Measurements from ENCODE around the gene ZNF441. TPM values are rescaled to one million over a fixed set of nuclear protein-coding genes. Genes with fewer than 3 reads are reported as not detected.

Gene ZNF441
- 1.3 and 1.9 TPM in 2 replicates for total RNA-seq

GRCh38 chr19:11766597-11767591, at the start of gene ZNF441:
Gene ZNF441 (plus strand): TSS chr19:11767000. CDS start chr19:11767194, 194 bp downstream.

GRCh38 chr19:11738746-11739620, 27.8 kb upstream of the ZNF441 start, which contains the start of gene ZNF823:
Gene ZNF823 (minus strand): TSS chr19:11738946. CDS start chr19:11738819, 127 bp downstream.

GRCh38 chr19:11798391-11799330, 31.9 kb downstream of the ZNF441 start, which contains the start of gene ZNF491:
Gene ZNF491 (plus strand): TSS chr19:11798523. CDS start chr19:11805954, 7,431 bp downstream.

GRCh38 chr19:11814029-11814699, 47.4 kb downstream of the ZNF441 start, which contains the start of gene ZNF440:
Gene ZNF440 (plus strand): TSS chr19:11814273. CDS start chr19:11814448, 175 bp downstream.

Other genes starting within 250 kb of the ZNF441 start
- gene ECSIT, start 237.9 kb upstream of the ZNF441 start, total RNA-seq, result 54.9 and 71.0 TPM in 2 replicates
- not detected in 2 replicates for gene CNN1, start 228.1 kb upstream of the ZNF441 start, total RNA-seq
- gene ELOF1, start 207.8 kb upstream of the ZNF441 start, total RNA-seq, result 45.7 and 54.3 TPM in 2 replicates
- gene ACP5, start 189.4 kb upstream of the ZNF441 start, total RNA-seq, result 20.6 and 32.1 TPM in 2 replicates
- 7.4 and 8.3 TPM in 2 replicates for gene ZNF627, start 169.5 kb upstream of the ZNF441 start, total RNA-seq
- gene ZNF823, start 28.1 kb upstream of the ZNF441 start, total RNA-seq, result 3.0 and 5.2 TPM in 2 replicates
- 0.11 and 0.23 TPM in 2 replicates for gene ZNF491, start 31.5 kb downstream of the ZNF441 start, total RNA-seq
- 5.9 and 7.6 TPM in 2 replicates for gene ZNF440, start 47.3 kb downstream of the ZNF441 start, total RNA-seq
- 0.16 and 0.19 TPM in 2 replicates for gene ZNF439, start 81.7 kb downstream of the ZNF441 start, total RNA-seq
- gene ZNF69, start 120.8 kb downstream of the ZNF441 start, total RNA-seq, result 0.16 and 3.0 TPM in 2 replicates
- gene ZNF700, start 158.1 kb downstream of the ZNF441 start, total RNA-seq, result 3.2 and 5.9 TPM in 2 replicates
- 0.61 and 0.78 TPM in 2 replicates for gene ZNF763, start 198.0 kb downstream of the ZNF441 start, total RNA-seq